ENCODE results near the gene RPS6KB1.
"Not testable (repeated sequence)": the region's sequence is repeated elsewhere in the genome, so short reads cannot be mapped to it uniquely, and the experiment has no call there.

RPS6KB1 gene

GRCh38 chr17:59941131-59941530 lies 48.2 kb downstream of the RPS6KB1 start:
- TF ChIP-seq CTCF (IDR thresholded peaks at IDR 0.05; ENCODE audit: low read depth, low read length): no peak
- DNase-seq (ENCODE audit: extremely low read depth, low read depth): no peak

- DNase-seq (ENCODE audit: extremely low read depth, low read depth): not testable (repeated sequence)
Measured at GRCh38 chr17:59946433-59946832, 53.5 kb downstream of the RPS6KB1 start.

- DNase-seq (ENCODE audit: extremely low read depth, low read depth): not testable (repeated sequence)
Measured at GRCh38 chr17:59947310-59947709, 54.4 kb downstream of the RPS6KB1 start.

GRCh38 chr17:59950049-59950448 lies 57.1 kb downstream of the RPS6KB1 start:
- no peak for DNase-seq (ENCODE audit: extremely low read depth, low read depth)
- TF ChIP-seq CTCF (IDR thresholded peaks at IDR 0.05; ENCODE audit: low read depth, low read length): no peak

- no peak for TF ChIP-seq CTCF (IDR thresholded peaks at IDR 0.05; ENCODE audit: low read depth, low read length)
- DNase-seq (ENCODE audit: extremely low read depth, low read depth): no peak
Measured at GRCh38 chr17:59954856-59955255, 61.9 kb downstream of the RPS6KB1 start.

GRCh38 chr17:59959574-59959973 lies 66.7 kb downstream of the RPS6KB1 start:
- not testable (repeated sequence) for DNase-seq (ENCODE audit: extremely low read depth, low read depth)

GRCh38 chr17:59962739-59963318 lies 69.9 kb downstream of the RPS6KB1 start:
- no peak for TF ChIP-seq CTCF (IDR thresholded peaks at IDR 0.05; ENCODE audit: low read depth, low read length)
- no peak for DNase-seq (ENCODE audit: extremely low read depth, low read depth)

GRCh38 chr17:59963738-59964481 lies 71.0 kb downstream of the RPS6KB1 start:
- DNase-seq (ENCODE audit: extremely low read depth, low read depth): no peak
- TF ChIP-seq CTCF (IDR thresholded peaks at IDR 0.05; ENCODE audit: low read depth, low read length): no peak

All from AG09319 (cell line).